ENCODE data around the gene ZNF2. TPM values are rescaled to one million over a fixed set of nuclear protein-coding genes. Genes with fewer than 3 reads are reported as not detected.
A peak's percentile ranks its signal among the peaks of the same experiment; 100 is the strongest.

The ZNF2 gene
- polyA plus RNA-seq, 4 donors, result 7.6 to 9.5 (median 8.1) TPM

GRCh38 chr2:95203911-95204310, 38.3 kb downstream of the ZNF2 start:
- DNase-seq (ENCODE audit: low read depth in 4 of 4, low spot score in 3 of 4), result no peak

GRCh38 chr2:95204396-95204795, 38.8 kb downstream of the ZNF2 start:
- DNase-seq (ENCODE audit: low read depth in 4 of 4, low spot score in 3 of 4), result no peak

GRCh38 chr2:95206096-95206495, 40.5 kb downstream of the ZNF2 start:
- peak in 1 of 4 donors; percentile 10 for DNase-seq (ENCODE audit: low read depth in 4 of 4, low spot score in 3 of 4)

- peak; percentile 76 to 81 (median 78) for DNase-seq (ENCODE audit: low read depth in 4 of 4, low spot score in 3 of 4)
Measured at GRCh38 chr2:95207111-95207961, 41.7 kb downstream of the ZNF2 start, which contains the start of gene ZNF892. TSS of gene ZNF892 (plus strand) at chr2:95207521. CDS start at chr2:95207816, 295 bp downstream.

DNA sequence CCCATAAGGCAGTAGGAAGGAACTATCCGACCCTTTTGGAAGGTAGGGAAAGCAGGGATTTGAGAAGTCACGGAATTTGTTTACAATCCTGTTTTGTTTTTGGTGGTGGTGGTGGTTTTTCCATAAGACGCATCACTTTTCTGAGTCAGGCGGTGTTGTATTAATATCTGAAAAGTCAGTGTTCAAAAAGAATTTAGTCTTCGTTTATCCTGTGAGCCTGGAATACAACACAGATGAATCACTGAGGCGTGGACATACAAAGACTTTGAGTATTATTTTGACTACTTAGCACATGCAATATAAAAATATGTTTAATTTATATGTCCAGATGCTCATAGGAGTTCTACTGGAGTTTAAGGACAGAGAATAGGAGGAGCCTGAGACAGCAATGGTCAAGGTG, 42.5 kb downstream of the ZNF2 start:
- DNase-seq (ENCODE audit: low read depth in 4 of 4, low spot score in 3 of 4), result no peak

DNA sequence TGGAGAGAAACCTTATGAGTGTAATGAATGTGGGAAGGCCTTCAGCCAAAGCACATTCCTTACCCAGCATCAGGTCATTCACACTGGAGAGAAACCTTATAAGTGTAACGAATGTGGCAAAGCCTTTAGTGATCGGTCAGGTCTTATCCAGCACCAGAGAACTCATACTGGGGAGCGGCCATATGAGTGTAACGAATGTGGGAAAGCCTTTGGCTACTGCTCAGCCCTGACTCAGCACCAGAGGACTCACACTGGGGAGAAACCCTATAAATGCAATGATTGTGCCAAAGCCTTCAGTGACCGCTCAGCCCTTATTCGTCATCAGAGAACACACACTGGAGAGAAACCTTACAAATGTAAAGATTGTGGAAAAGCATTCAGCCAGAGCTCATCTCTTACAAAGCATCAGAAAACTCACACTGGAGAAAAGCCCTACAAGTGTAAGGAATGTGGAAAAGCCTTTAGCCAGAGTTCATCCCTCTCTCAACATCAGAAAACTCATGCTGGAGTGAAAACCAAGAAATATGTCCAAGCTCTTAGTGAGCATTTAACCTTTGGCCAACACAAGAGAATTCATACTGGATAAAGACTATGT, 49.5 kb downstream of the ZNF2 start:
- no peak for DNase-seq (ENCODE audit: low read depth in 4 of 4, low spot score in 3 of 4)

DNA sequence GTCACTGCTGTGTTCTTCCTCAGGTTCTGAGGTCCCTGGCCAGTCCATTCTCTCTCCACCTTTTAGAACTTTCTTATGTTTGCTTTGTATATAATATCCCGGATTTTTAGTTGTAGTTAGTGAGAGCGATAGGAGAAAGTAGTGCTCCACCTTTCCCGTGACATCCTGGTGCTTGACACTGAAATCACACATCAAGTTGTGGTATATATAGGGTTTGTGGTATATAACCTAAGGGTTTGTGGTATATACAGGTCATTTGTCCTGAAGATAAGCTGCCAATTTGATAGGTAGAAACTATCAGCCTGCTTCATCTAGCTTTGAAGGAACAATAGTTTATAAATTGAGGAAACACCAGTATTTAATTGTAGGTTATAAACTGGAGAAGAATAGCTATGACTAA, 54.8 kb downstream of the ZNF2 start:
- no peak for DNase-seq (ENCODE audit: low read depth in 4 of 4, low spot score in 3 of 4)

DNA sequence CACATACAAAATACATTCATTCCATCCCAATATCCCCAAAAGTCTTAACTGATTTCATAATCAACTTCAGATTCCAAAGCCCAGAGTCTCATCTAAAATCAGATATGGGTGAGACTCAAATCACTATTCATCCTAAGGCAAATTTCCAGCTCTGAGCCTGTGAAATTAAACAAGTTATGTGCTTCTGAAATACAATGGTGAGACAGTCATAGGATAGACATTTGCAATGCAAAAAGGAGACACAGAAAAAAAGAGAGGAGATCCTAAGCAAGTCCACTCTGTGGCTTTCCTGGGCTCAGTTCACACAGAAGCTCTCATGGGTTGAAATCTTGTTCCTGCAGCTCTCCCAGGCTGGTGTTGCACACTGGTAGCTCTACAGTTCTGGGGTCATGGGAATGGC, 60.0 kb downstream of the ZNF2 start:
- no peak for DNase-seq (ENCODE audit: low read depth in 4 of 4, low spot score in 3 of 4)

GRCh38 chr2:95231723-95232122, 66.1 kb downstream of the ZNF2 start:
- peak; percentile 27 to 47 (median 34) for DNase-seq (ENCODE audit: low read depth in 4 of 4, low spot score in 3 of 4)

DNA sequence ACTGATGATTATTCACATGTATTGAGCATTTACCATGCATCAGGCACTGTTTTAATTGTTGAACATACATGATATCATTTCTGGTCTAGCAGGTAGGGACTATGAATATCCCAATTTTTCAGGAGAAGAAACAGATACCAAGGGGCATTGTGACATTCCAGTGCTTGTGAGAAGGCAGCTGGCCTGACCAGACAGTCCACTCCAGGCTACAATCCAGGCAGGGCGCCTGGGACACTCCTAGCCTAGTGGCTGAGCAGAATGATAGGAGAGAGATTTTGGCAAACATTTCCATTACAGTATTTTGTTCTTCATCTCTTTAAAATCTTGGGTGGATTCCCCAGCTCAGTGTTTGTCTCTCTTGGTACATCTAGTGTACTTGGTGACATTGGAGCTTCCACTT, 66.6 kb downstream of the ZNF2 start:
- DNase-seq (ENCODE audit: low read depth in 4 of 4, low spot score in 3 of 4), result no peak

Other genes starting within 250 kb of the ZNF2 start
- 100 to 1,000 TPM; 314 to 402 (median 338) TPM for gene MAL, start 140.1 kb upstream of the ZNF2 start, polyA plus RNA-seq (ENCODE audit: insufficient read length in 4 of 4)
- 10 to 100 TPM; 63.0 to 75.7 (median 63.7) TPM for gene MRPS5, start 44.0 kb upstream of the ZNF2 start, polyA plus RNA-seq (ENCODE audit: insufficient read length in 4 of 4)
- 10 to 100 TPM; 21.6 to 35.2 (median 23.4) TPM for gene ZNF514, start 6.0 kb upstream of the ZNF2 start, polyA plus RNA-seq (ENCODE audit: insufficient read length in 4 of 4)
- gene ZNF892, start 41.7 kb downstream of the ZNF2 start, polyA plus RNA-seq (ENCODE audit: insufficient read length in 4 of 4), result 1 to 10 TPM; 3.9 to 4.9 (median 4.9) TPM
- gene PROM2, start 108.6 kb downstream of the ZNF2 start, polyA plus RNA-seq (ENCODE audit: insufficient read length in 4 of 4), result 10 to 100 TPM; 24.9 to 45.1 (median 34.7) TPM
- 10 to 100 TPM; 14.6 to 16.8 (median 15.3) TPM for gene KCNIP3, start 131.5 kb downstream of the ZNF2 start, polyA plus RNA-seq (ENCODE audit: insufficient read length in 4 of 4)
- 10 to 100 TPM; 35.2 to 40.3 (median 38.0) TPM for gene FAHD2A, start 236.9 kb downstream of the ZNF2 start, polyA plus RNA-seq (ENCODE audit: insufficient read length in 4 of 4)